ENCODE data around the gene VKORC1. TPM values are rescaled to one million over a fixed set of nuclear protein-coding genes. Genes with fewer than 3 reads are reported as not detected.
A peak's percentile ranks its signal among the peaks of the same experiment; 100 is the strongest.

Gene VKORC1
- total RNA-seq, 2 donors from 2014 or later = 30.6 to 31.7 TPM

- peaks cover 3% of the 10 kb centered on the region for H3K4me1 Mint-ChIP-seq
- peak within 1 kb of the TSS; percentile 68 for H3K27ac Mint-ChIP-seq
- DNase-seq (no peak), ATAC-seq (no peak)
- no peaks in the 10 kb centered on the region for H3K9me3 ChIP-seq (ENCODE audit: control insufficient read depth, low read length, poor library complexity, severe bottlenecking)
- peaks cover 2% of the 10 kb centered on the region for H3K36me3 Mint-ChIP-seq (ENCODE audit: low read depth)
- no peak within 1 kb of the TSS for H3K4me3 Mint-ChIP-seq
- no peaks in the 10 kb centered on the region for H3K27me3 Mint-ChIP-seq
Observed at GRCh38 chr16:31088459-31089183, 6.0 kb downstream of the VKORC1 start, which contains the start of gene PRSS53. TSS of gene PRSS53 (minus strand) at chr16:31088943. CDS start at chr16:31088809, 134 bp downstream.

- Mint-ChIP-seq H3K36me3 (ENCODE audit: low read depth) (peaks cover 2% of the 10 kb centered on the region), H3K4me3 (no peak overlapping the region), H3K4me1 (peaks cover 2% of the 10 kb centered on the region), H3K27ac (no peak overlapping the region), H3K27me3 (no peaks in the 10 kb centered on the region)
- DNase-seq (no peak), ATAC-seq (no peak)
- H3K9me3 ChIP-seq (ENCODE audit: control insufficient read depth, low read length, poor library complexity, severe bottlenecking) = no peaks in the 10 kb centered on the region
Observed at GRCh38 chr16:31087971-31088370, 6.6 kb downstream of the VKORC1 start.

DNA sequence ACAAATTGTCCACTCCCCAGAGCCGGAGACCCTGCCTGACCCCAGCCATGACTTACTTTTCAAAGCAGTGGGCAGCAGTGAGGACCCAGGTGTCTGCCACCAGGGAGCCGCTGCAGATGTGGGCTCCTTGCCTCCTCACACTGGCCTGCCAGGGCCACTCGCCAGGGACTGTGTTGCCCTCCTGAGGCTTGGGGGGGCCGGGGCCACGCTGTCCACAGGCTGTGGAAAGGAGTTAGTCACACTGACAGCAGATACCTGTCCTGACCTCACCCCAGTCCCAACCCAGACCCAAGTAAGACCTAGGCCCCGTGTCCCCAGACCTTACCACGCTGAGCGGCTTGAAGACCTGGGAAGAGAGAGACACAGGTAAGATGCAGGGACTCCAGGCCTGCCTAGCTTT, 7.1 kb downstream of the VKORC1 start:
- H3K9me3 ChIP-seq (ENCODE audit: control insufficient read depth, low read length, poor library complexity, severe bottlenecking) = no peaks in the 10 kb centered on the region
- DNase-seq = no peak
- Mint-ChIP-seq H3K27me3 (no peaks in the 10 kb centered on the region), H3K27ac (no peak overlapping the region), H3K4me1 (peaks cover 3% of the 10 kb centered on the region), H3K4me3 (no peak overlapping the region), H3K36me3 (ENCODE audit: low read depth) (peaks cover 2% of the 10 kb centered on the region)
- ATAC-seq = no peak

- H3K9me3 ChIP-seq (ENCODE audit: control insufficient read depth, low read length, poor library complexity, severe bottlenecking) = no peaks in the 10 kb centered on the region
- H3K4me3 Mint-ChIP-seq = no peak overlapping the region
- H3K27ac Mint-ChIP-seq = no peak overlapping the region
- no peaks in the 10 kb centered on the region for H3K27me3 Mint-ChIP-seq
- peaks cover 8% of the 10 kb centered on the region for H3K4me1 Mint-ChIP-seq
- DNase-seq (no peak), ATAC-seq (no peak)
- H3K36me3 Mint-ChIP-seq (ENCODE audit: low read depth) = peaks cover 2% of the 10 kb centered on the region
Observed at GRCh38 chr16:31086629-31086906, 8.0 kb downstream of the VKORC1 start.

DNA sequence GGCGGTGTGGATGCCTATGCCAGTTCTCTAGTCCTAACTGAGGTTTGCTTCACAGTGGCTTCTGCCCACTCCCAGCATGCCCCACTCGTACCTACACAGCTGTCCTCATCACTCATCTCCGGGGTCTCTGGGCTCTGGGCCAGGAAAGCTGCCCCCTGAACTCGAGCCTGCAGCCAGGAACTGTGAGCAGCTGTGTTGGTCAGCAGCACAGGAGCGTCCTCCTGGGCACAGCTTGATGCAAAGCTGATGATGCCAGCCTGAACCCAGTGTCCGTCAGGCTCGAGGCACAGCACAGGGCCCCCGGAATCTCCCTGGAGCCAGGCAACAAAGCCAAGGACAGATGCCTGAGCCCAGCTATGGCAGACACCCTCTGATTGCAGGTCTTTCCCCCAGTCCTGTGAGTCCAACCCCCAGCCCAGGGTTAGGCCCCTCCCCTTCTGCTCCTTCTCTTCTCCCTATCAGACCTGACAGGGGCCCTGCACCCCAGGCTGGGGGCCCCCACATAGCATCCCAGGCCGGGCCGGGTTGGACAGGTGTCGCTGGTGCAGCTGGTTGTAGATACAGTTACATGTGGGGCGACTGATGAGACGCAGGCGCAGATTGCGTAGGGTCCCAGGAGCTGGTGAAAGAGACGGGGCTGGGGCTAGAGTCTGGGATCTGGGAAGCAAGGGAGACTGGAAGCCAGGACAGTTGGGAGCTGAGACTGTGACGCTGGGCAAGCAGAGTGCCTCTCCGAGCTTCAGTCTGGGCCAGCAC, 8.5 kb downstream of the VKORC1 start:
- H3K4me3 Mint-ChIP-seq = no peak overlapping the region
- no peak overlapping the region for H3K27ac Mint-ChIP-seq
- H3K27me3 Mint-ChIP-seq = no peaks in the 10 kb centered on the region
- no peak for ATAC-seq
- H3K4me1 Mint-ChIP-seq = peaks cover 8% of the 10 kb centered on the region
- DNase-seq = no peak
- no peaks in the 10 kb centered on the region for H3K9me3 ChIP-seq (ENCODE audit: control insufficient read depth, low read length, poor library complexity, severe bottlenecking)
- H3K36me3 Mint-ChIP-seq (ENCODE audit: low read depth) = peaks cover 2% of the 10 kb centered on the region

DNA sequence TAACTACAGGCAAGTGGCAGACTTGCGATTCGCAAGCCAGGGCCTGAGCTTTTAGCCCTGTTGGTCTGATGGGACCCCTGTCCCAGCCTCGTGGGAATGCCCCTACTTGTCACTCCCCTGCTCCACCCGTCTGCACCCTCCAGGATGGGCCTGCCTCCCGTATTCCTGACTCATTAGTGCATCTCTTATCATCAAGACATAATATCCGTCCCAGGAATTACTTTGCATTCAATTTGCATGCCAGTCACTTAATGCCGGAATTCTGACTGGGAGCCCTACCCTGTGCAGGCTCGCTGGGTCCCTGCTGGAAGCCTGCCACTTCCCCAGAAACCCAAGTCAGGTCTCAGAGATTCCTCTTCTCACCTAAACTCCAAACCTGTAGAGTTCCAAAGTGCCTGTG, 9.2 kb downstream of the VKORC1 start:
- no peak overlapping the region for H3K4me3 Mint-ChIP-seq
- ATAC-seq (no peak), DNase-seq (no peak)
- no peak overlapping the region for H3K27ac Mint-ChIP-seq
- H3K27me3 Mint-ChIP-seq = no peaks in the 10 kb centered on the region
- H3K4me1 Mint-ChIP-seq = peaks cover 8% of the 10 kb centered on the region
- H3K9me3 ChIP-seq (ENCODE audit: control insufficient read depth, low read length, poor library complexity, severe bottlenecking) = no peaks in the 10 kb centered on the region
- peaks cover 2% of the 10 kb centered on the region for H3K36me3 Mint-ChIP-seq (ENCODE audit: low read depth)

GRCh38 chr16:31084584-31085302, 9.9 kb downstream of the VKORC1 start:
- Mint-ChIP-seq H3K4me1 (peaks cover 8% of the 10 kb centered on the region), H3K27me3 (no peaks in the 10 kb centered on the region), H3K36me3 (ENCODE audit: low read depth) (peaks cover 2% of the 10 kb centered on the region), H3K27ac (no peak overlapping the region), H3K4me3 (no peak overlapping the region)
- DNase-seq (no peak), ATAC-seq (no peak)
- H3K9me3 ChIP-seq (ENCODE audit: control insufficient read depth, low read length, poor library complexity, severe bottlenecking) = no peaks in the 10 kb centered on the region

GRCh38 chr16:31083981-31084380, 10.6 kb downstream of the VKORC1 start:
- peaks cover 2% of the 10 kb centered on the region for H3K36me3 Mint-ChIP-seq (ENCODE audit: low read depth)
- H3K27ac Mint-ChIP-seq = no peak overlapping the region
- ATAC-seq = no peak
- H3K4me3 Mint-ChIP-seq = no peak overlapping the region
- DNase-seq = no peak
- H3K27me3 Mint-ChIP-seq = no peaks in the 10 kb centered on the region
- H3K4me1 Mint-ChIP-seq = peaks cover 8% of the 10 kb centered on the region
- H3K9me3 ChIP-seq (ENCODE audit: control insufficient read depth, low read length, poor library complexity, severe bottlenecking) = no peaks in the 10 kb centered on the region

DNA sequence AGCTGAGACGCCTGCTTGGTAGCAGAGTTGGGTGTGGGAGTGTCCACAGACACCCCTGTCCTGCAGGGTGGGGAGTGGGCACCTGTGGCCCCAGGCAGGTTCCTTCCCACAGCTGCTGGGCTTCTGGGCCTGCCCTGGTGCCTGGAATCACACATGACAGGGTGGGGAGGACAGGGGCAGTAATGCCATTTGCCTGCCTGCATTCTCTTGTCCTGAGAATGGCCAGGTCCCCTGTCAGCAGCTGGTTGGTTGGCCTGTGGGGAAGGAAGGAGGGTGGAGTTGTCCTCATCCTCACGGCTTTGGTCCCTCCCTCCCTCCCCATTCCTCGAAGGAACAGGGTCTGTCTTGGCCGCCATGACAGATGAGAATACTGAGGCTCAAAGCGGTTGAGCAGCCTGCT, 11.0 kb downstream of the VKORC1 start:
- Mint-ChIP-seq H3K4me3 (no peak overlapping the region), H3K36me3 (ENCODE audit: low read depth) (peaks cover 2% of the 10 kb centered on the region), H3K27ac (no peak overlapping the region), H3K27me3 (no peaks in the 10 kb centered on the region), H3K4me1 (peaks cover 8% of the 10 kb centered on the region)
- no peaks in the 10 kb centered on the region for H3K9me3 ChIP-seq (ENCODE audit: control insufficient read depth, low read length, poor library complexity, severe bottlenecking)
- DNase-seq (no peak), ATAC-seq (no peak)

DNA sequence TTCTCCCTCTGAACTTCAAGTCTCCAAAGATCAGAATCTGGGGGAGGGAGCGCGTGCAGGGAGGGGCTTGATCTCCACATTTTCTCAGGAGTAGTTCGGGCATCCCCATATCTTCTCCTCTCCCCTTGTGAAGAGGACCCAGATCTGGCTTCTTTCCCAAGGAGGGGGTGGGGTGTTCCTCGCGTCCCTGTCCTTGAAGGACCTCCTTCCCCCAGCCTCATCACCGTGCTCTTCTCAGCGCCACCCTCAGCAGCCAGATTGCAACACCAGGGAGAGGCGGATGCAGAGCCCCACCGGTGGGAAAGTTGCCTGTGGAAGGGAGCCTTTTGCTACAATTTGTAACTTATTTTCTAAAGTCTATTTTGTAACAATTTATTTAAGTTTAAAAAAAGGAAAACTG, 11.5 kb downstream of the VKORC1 start:
- peaks cover 8% of the 10 kb centered on the region for H3K4me1 Mint-ChIP-seq
- H3K36me3 Mint-ChIP-seq (ENCODE audit: low read depth) = peaks cover 2% of the 10 kb centered on the region
- H3K4me3 Mint-ChIP-seq = no peak overlapping the region
- ATAC-seq (no peak), DNase-seq (no peak)
- H3K9me3 ChIP-seq (ENCODE audit: control insufficient read depth, low read length, poor library complexity, severe bottlenecking) = no peaks in the 10 kb centered on the region
- no peak overlapping the region for H3K27ac Mint-ChIP-seq
- H3K27me3 Mint-ChIP-seq = no peaks in the 10 kb centered on the region

GRCh38 chr16:31082368-31083045, 12.1 kb downstream of the VKORC1 start:
- H3K27ac Mint-ChIP-seq = peak overlapping the region; percentile 45
- ATAC-seq = no peak
- DNase-seq = no peak
- H3K36me3 Mint-ChIP-seq (ENCODE audit: low read depth) = peaks cover 2% of the 10 kb centered on the region
- H3K9me3 ChIP-seq (ENCODE audit: control insufficient read depth, low read length, poor library complexity, severe bottlenecking) = no peaks in the 10 kb centered on the region
- H3K4me1 Mint-ChIP-seq = peaks cover 11% of the 10 kb centered on the region
- H3K27me3 Mint-ChIP-seq = no peaks in the 10 kb centered on the region
- H3K4me3 Mint-ChIP-seq = no peak overlapping the region

DNA sequence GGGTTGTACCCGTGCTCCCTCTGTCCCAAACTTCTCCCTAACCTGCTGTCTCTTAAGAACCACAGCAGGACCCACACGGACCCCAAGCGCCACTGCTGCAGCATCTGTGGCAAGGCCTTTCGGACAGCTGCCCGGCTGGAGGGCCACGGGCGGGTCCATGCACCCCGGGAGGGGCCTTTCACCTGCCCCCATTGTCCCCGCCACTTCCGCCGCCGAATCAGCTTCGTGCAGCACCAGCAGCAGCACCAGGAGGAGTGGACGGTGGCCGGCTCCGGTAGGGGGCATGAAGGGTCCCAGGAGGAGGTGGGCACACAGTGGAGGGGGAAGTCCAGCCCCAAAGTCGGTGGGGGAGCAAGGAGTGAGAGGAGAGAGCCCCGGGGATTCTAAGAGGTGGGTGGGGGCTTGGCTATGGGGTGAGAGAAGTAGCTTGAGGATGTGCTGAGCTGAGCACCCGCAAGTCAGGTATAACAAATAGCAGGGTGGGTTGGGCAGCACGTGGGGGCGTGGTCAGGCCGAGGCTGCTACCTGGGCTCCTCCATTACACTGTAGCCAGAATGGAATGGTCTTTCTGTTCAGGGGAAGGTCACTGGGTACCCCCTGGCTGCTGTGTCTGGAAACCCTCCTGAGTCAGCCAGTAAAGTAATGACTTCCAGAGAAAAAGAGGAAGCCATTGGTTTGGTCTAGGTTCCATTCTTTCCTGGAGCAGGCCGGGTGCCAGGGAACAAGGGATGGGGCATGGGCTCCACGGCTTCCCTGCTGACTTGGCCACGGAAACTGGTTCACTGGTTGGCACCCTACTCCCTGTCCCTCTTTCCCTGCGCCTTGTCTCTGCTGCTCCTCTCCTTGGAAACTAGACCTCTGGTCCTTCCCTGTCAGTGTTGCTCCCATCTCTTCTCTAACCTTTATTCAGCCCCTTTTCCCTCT, 12.9 kb downstream of the VKORC1 start:
- peak overlapping the region; percentile 45 for H3K27ac Mint-ChIP-seq
- no peaks in the 10 kb centered on the region for H3K9me3 ChIP-seq (ENCODE audit: control insufficient read depth, low read length, poor library complexity, severe bottlenecking)
- no peaks in the 10 kb centered on the region for H3K27me3 Mint-ChIP-seq
- peaks cover 2% of the 10 kb centered on the region for H3K36me3 Mint-ChIP-seq (ENCODE audit: low read depth)
- ATAC-seq (no peak), DNase-seq (no peak)
- H3K4me1 Mint-ChIP-seq = peaks cover 11% of the 10 kb centered on the region
- no peak overlapping the region for H3K4me3 Mint-ChIP-seq

All from T-helper 17 cell (primary cell).